GM18520 (cell line): ENCODE data around the gene MLLT3.

Experiments used
- ATAC-seq: cut with Tn5 transposase; IDR thresholded peaks from one replicate; pipeline ENCODE4 v1.9.1; 2021; ENCODE audit not compliant: unreplicated experiment

Gene MLLT3

GRCh38 chr9:20480249-20480648 lies 142.1 kb downstream of the MLLT3 start:
- no peak for ATAC-seq

GRCh38 chr9:20479419-20480155 lies 142.7 kb downstream of the MLLT3 start:
- peak; percentile 75 for ATAC-seq

- ATAC-seq: no peak
These were observed 143.5 kb downstream of the MLLT3 start for GRCh38 chr9:20478786-20479185.

GRCh38 chr9:20477940-20478620 lies 144.2 kb downstream of the MLLT3 start:
- ATAC-seq: no peak

GRCh38 chr9:20476912-20477521 lies 145.3 kb downstream of the MLLT3 start:
- ATAC-seq: no peak

- no peak for ATAC-seq
These were observed 147.8 kb downstream of the MLLT3 start for GRCh38 chr9:20474496-20474895.

- ATAC-seq: no peak
These were observed 148.7 kb downstream of the MLLT3 start for GRCh38 chr9:20473515-20474013.

- no peak for ATAC-seq
These were observed 149.8 kb downstream of the MLLT3 start for GRCh38 chr9:20472342-20473045.

GRCh38 chr9:20466328-20467008 lies 155.8 kb downstream of the MLLT3 start:
- ATAC-seq: no peak

GRCh38 chr9:20464242-20464641 lies 158.1 kb downstream of the MLLT3 start:
- ATAC-seq: no peak

- no peak for ATAC-seq
These were observed 158.5 kb downstream of the MLLT3 start for GRCh38 chr9:20463823-20464222.

- ATAC-seq: no peak
These were observed 159.9 kb downstream of the MLLT3 start for GRCh38 chr9:20462410-20462809.

- no peak for ATAC-seq
These were observed 175.0 kb downstream of the MLLT3 start for GRCh38 chr9:20447291-20447690.

- no peak for ATAC-seq
These were observed 176.1 kb downstream of the MLLT3 start for GRCh38 chr9:20446248-20446647.

GRCh38 chr9:20442461-20443319 lies 179.6 kb downstream of the MLLT3 start:
- ATAC-seq: no peak

GRCh38 chr9:20441711-20442423 lies 180.4 kb downstream of the MLLT3 start:
- no peak for ATAC-seq

GRCh38 chr9:20441166-20441565 lies 181.1 kb downstream of the MLLT3 start:
- ATAC-seq: no peak

GRCh38 chr9:20437476-20437875 lies 184.8 kb downstream of the MLLT3 start:
- ATAC-seq: no peak

GRCh38 chr9:20436476-20437195 lies 185.7 kb downstream of the MLLT3 start:
- ATAC-seq: no peak
